NB4 (cell line): ENCODE data around the gene DNAJC5G.

Experiments
- CTCF ChIP-seq: IDR thresholded peaks from one replicate; pipeline ENCODE4 v1.5.1; 2012; ENCODE audit warnings: low read depth, low read length
- MYC ChIP-seq: IDR thresholded peaks from 2 replicates; pipeline ENCODE4 v1.6.1; 2011; ENCODE audit warnings: low read depth, low read length
- POLR2A ChIP-seq: IDR thresholded peaks from 2 replicates; pipeline ENCODE4 v1.6.1; 2011; ENCODE audit warnings: mild to moderate bottlenecking; ENCODE audit not compliant: insufficient read length; ENCODE audit errors: extremely low read depth

GRCh38 chr2:27225526-27225925 lies 49.7 kb upstream of the DNAJC5G start:
- TF ChIP-seq CTCF (no peak), POLR2A (no peak), MYC (no peak)
